NCI-H2081 (cell line): ENCODE measurements around the gene MRPS34.
"Not testable (repeated sequence)": the region's sequence is repeated elsewhere in the genome, so short reads cannot be mapped to it uniquely, and the experiment has no call there.

Experiments used
- DNase-seq, 2 experiments: peaks; one replicate each; lab custom pipeline; 2025; lab: John Stamatoyannopoulos, UW

The MRPS34 gene

DNA sequence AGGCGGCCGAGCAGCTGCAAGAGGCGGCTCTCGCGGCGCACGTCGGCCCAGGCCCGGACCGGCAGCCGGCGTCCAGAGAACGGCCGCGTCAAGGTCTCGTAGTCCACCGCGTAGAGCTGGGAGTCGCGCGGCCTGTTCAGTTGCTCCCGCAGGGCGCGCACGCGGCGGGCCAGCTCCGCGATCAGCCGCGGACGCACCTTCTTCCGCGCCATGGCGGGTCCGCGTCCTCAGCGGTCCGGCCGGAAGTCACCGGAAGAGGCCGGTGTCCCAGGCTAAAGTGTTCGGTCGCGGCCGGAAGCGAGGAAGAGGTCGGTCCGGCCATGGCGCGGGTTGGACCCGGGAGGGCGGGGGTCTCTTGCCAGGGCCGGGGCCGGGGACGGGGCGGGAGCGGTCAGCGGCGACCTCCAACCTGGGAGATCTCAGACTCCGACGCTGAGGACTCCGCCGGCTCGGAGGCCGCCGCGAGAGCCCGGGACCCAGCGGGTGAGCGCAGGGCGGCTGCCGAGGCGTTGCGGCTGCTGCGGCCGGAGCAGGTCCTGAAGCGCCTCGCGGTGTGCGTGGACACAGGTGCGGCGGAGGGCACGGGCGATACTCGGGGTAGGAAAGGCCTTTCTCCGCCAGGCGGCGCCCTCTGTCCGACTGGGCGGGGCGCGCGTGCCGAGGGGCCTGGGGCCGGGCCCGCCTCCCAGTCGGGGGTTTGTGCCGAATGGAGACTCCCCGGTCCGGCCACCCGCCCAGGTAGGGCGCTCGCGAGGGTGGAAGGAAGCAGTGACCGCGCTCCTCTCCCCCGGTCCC lies at the start of gene MRPS34:
TSS of gene MRPS34 (minus strand) at position 227 of the 795 bp plus-strand sequence. CDS start at position 212, 15 bp downstream.
- peak; percentile 72 to 83 for DNase-seq

DNA sequence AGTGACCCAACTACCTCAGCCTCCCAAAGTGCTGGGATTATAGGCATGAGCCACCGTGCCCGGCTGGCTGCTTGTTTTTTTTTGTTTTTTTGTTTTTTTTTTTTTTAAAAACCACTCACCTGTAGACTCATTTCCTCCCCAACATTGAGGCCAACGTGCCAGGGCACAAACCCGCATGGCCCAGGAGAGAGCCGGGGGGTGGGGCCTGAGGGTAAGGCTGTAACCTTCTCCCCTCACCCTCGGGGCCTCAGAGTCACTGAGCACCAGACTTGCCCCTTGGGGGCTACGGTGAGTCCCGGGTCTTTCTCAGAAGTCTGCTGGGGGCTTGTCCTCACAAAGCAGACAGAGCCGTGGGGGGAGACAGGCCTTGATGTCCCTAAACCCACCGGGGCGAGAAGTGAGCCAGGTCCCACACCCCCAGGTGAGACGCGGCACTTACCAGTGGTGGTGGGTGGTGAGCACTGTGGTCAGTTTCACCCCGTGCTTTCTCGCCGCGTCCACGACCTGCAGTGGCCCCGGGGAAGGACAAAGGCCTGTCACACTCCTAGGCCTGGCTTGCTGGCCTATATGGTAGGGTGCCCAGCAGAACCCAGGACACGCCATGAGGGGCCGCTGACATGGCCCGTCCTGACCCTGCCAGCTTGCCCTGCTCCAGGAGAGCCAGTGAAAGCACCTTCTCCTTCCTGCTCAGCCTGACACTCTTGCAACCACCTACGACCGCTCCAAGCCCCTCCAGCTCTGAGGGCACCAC lies 49.1 kb upstream of the MRPS34 start:
- DNase-seq: no peak

DNA sequence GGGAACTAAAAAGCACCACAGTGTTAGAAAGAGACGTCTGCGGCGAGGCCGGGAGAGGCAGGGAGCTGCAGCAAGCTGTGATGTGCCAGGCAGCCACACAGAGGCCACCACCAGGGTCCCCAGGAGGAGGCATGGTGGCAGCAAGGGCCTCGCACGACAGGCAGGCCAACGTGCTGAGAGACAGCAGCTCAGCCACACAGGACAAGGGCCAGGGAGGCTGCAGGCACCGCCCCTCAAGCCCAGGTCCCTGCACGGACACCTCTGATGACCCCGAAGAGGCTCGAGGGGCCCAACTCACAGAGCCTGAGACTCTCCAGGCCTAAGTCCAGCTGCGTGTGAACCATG lies 48.0 kb upstream of the MRPS34 start:
- DNase-seq: no peak

DNA sequence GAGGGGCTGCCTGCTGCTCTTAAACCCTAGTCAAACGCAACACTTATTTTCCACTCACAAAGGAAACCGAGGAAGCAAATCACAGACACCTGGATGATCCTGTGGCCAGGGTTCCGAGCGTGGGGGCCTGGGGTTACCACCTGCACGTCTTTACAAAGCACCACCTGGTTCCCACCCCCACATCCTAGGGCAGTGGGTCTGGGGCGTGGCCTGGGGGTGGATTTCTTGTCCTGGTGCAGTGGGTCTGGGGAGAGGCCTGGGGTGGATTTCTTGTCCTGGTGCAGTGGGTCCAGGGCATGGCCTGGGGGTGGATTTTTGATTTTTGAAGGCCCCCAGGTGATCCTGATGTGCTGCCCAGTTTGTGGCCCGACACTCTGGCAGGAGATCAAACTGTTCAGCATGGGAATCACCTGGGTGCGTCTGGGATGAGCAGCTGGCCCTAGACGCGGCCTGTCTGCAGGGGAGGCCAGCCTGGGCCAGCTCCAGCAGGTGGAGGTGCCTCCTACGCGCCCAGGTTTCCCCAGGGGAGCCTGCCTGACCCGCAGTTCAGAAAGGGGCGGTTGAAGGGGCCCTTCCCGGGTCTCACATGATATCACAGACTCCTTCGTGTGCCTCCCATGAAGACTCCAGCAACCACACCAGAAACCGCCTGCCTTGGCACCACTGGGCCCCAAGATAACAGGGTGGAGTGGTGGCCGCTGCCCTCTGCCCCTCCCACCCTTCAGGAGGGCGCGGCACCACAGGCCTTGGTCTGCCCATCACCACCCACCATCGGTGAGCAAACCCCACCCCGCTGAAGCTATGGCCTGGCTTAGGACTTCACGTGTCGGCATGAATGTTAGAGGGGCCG lies 47.4 kb upstream of the MRPS34 start:
- DNase-seq: no peak

DNA sequence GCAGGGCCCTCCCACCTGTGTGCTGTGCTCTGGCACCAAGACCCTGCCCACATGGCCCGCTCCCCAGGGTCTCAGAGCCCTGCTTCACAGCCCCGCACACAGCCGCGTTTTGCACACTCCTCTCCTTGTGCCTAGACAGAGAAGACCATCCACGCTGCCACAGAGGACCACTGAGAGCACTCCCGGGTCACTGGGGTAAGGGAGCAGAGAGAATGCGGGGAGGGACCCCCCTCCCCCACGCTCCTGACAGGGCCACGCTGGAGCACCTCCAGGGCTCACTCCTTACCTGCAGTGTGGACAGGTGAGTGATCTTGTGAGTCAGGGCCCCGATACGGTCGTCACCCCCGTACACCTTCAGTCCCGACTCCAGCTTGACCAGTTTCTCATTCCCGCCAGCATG lies 46.7 kb upstream of the MRPS34 start:
- no peak for DNase-seq

DNA sequence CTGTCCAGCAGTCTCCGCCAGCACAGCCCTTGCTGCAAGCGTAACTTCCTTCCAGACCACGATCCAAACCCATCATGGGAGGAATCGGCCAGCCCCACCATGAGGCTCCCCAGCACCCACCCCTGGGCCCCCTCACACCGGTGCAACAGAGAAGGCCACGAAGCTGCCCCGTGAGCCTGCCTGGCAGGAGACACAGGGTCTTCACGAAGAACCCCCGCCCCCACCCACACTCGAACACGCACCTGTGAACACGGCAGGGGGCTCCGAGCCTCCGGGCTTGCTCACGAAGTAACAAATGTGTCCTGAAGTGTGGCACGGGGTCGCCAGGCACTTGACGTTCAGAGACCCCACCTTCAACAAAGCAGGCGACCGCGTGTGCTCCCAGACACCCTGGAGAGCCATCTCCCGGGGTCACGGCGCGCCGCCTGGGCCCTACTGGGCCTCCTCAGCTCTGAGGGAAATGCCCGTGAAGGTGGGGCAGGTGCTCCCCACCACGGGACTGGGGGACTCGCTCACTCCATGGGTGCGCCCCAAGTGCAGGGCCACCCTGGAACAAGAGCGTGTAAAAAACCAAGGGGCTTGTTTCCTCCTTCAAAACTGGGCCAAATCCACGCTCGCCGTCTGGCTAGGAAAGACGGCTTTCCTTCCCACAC lies 46.1 kb upstream of the MRPS34 start:
- DNase-seq: no peak

DNA sequence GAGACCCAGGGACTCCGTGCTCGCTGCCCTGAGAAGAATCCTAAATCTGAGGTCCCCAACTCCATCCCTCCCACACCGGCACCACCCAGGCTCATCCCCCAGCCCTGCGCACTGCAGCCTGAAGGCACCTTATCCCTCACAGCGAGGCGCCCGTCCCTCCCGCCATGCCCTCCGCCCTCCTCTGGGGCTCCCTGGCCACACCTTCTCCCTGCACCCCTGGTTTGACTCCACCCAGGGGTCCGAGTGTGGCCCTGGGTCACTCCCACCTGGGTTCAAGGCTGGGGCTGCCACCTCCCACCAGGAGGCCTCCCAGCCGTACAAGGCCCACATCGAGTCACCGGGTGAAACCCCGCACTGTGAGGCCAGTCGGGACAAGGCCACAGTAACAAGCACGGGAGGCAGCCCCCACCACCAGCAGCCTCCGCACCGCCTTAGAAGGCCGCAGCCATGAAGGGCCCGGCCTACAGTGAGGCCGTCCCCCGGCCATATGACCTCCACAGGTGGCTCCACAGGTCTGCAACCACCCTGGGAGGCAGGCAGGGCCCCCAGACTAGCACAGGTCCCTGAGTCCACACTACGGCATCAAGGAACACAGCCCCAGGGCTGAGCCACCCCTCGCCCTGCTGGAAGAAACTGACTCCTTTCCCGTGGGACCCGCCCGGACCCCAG lies 45.4 kb upstream of the MRPS34 start:
- DNase-seq: no peak

DNA sequence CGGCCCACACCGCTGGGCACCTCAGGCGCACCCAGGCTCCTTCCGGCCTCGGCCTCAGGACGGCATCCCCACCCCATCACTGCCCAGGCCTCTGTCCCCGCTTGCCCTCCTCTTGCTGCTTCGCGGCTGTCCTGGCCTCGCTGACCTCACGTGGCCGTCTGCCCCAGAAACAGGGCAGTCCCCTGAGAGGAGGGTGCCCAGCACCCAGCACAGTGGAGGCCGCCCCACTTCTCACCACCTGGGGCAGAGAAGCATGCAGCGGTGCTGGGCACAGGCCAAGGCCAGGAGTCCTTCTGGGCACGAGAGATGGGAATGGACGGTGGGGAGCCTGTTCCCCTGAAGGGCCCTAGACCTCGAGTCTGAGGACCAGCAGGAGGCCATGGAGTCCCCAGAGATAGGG lies 44.8 kb upstream of the MRPS34 start:
- no peak for DNase-seq

DNA sequence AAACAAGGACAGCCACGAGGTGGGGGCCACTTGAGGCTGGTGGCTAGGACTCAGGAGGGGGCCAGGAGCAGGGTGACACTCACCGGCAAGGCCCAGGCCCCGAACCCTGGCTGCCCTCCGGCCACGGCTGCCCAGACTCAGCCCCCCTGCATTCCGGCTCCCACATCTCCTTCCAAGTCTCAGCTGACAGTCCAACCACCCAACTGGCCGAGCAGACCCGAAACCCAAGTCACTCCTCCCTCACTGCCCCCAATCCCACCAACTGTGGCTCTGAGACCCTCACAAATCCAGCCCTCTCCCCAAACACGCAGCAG lies 44.3 kb upstream of the MRPS34 start:
- no peak for DNase-seq

DNA sequence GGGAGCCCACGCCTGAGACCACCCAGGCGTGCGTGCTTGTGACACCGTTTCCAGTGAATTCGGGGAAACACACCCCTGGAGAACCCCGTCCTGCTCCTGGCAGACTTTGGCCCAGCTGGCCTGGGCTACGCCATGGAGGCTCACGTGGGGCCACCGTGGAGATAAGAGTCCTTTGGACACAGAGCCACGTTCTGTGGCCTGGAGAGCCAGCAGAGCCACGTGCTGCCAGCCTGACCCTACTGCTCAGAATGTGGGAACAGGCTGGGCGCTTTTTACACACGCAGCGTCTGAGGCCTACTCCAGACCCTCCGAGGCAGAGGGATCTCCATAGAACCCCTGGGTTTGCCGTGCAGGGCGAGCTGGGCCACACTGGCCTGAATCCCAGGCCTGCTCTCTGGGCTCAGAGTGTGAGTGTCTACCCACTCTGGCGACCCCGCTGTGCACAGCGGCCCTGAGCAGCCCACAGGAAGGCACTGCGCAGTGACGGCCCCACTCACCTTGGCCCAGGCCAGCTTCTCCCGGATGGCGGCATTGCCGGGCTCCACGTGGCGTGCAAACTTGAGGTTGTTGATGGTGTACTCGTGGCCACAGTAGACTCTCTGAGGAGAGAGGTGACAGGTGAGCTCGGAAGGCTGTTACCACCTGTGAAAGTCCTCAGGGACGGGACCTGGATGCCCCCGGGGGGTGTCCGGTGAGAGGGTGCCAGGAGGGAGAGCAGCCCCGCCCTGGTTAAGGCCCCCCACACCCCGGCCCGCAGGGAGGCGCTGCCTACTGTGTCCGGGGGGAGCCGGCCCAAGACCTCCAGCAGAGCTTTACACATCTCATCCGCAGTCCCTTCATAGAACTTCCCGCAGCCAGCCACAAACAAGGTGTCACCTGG lies 43.7 kb upstream of the MRPS34 start:
- DNase-seq: no peak

DNA sequence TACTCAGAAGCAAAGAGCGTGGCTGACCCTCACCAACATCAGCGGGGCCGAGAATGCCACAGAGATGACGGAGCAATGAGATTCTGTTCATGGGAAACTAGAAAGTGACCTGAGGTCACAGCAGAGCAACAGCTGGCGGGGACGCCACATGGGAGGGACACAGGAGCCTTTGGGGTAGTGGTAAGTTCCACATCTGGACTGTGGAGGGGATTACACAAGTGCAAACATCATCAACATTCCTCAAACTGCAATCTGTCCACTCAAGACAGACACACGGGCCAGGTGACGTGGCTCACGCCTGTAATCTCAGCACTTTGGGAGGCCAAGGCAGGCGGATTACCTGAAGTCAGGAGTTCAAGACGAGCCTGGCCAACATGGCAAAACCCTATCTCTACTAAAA lies 42.5 kb upstream of the MRPS34 start:
- DNase-seq: no peak

DNA sequence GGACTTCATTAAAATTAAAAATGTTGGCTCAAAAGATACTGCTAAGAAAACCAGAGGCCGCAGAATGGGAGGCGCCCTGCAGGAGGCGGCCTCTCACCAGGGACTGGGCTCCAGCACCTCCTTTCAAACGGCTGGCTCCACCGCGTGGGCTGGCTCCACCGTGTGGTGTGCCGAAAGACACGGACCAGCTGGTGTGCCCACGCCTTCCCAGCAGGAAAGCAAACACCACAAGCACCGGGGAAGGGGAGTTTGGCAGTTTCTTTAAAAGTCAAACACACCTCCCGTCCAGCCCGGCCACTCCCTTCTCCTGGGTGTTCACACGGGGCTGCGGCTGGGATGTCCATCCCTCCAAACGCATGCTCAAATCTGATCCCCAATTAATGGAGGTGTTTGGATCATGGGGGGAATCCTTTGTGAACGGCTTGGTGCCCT lies 39.8 kb upstream of the MRPS34 start:
- peak; percentile 71 to 87 for DNase-seq

DNA sequence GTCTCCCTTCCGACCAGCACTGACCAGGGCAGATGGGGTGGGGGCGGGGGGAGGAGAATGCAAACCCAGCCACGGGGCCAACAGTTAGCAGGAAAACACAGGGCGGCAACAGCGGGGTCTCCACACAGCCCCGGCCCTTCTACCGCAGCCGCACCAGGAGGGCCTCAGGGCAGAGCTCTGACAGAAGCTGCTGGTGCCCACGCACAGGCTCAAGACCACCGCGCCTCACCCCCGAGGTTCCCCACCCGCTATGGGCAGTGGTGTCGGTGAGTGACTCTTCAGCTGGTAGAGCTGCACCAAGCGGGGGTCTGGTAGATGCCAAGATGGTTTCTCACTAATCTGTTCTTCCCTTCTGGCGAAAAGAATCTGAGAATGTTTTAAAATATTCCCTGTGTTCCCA lies 37.6 kb upstream of the MRPS34 start:
- DNase-seq: no peak

DNA sequence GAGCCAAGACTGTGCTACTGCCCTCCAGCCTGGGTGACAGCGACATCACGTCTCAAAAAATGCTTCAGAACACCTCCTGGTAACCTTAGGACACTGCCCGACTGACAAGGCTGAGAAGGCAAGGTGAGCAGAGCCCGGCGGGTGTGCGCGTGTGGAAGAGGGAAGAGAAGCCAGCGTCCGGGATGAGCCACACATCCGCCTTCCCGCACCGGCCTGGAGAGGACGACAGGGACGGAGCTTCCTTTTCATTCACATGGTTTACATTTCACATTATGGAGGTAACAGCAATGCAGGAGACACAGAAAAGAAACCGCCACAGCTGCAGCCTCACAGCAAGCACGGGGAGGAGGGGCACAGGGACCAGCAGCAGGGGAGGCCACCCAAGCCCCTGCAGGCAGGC lies 37.2 kb upstream of the MRPS34 start:
- DNase-seq: no peak

DNA sequence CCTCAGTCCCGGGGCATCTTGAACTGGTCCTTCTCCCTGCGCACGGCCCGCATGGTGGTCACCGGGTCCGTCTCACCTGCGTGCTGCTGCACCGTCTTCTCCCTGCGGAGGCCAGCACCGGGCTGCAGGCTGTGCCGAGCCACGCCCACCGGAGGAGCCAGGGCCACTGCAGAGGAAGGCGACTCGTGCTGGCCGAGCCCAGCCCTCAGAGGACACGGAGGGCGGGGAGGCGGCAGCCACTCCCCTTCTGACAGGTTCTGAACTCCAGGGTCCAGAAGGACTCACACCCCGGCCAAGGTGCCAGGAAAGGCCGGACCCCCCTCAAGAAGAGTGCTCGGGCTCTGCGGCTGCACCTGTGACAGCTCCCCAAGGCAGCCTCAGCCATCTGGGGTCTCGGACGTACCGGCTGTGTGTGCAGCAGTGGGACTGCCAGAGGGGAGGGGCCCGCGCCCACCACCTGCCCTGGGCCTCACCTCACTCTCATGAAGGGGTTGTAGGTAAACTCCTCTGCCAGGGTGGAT lies 36.4 kb upstream of the MRPS34 start:
- DNase-seq: no peak

DNA sequence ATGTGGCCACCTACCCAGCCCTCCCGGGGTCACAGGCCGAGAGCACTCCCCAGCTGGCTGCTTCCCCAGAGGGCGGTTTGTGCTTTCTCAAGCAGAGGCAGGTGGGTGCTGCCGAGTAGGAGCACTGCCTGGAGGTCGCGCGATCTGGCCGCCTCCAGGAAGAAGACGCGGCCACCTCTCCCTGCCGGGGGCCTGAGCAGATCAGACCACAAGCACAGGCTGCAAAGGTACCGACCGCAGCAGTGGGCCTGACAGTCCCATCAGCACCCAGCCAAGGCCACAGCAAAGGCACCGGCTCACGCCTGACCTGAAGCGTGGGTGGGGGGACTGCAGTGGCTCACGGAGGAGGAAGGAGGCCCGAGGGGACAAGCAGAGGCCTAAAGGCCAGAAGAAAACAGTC lies 35.8 kb upstream of the MRPS34 start:
- no peak for DNase-seq

DNA sequence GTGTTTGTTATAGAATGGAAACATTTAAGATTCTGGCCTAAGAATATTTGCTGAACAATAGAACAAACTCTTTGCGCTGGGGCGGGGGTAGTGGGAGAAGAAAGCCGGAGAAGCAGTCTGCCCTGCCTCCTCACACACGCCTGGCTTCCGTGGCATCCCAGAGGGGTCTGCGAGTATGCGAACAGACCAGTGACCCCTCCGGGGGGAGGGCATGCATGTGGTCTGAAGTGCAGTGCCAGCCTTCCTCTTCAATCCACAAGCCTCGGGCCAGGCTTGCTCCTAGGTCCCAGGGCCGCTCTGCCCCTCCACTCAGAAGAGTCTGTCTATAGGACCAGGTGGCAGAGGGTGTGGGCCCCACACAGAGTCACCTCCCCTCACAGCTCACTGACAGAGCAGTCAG lies 34.7 kb upstream of the MRPS34 start:
- no peak for DNase-seq

DNA sequence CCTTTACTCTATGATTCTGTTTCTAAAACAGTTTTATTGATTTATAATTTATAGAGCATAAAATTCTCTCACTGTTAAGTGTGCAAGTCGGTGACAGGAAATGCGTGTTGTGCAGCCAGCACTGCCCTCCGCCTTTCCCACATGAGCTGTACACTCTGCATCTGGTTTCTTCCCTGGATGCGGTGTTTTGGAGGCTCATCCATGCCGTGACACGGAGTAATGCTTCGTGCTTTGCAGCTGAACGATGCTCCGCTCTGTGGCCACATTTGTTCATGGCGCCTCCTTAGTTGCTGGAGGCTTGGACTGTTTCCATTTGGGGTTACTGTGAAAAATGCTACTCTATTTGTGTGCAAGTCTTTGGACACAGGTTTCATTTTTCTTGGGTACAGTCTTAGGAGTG lies 27.8 kb upstream of the MRPS34 start:
- no peak for DNase-seq

DNA sequence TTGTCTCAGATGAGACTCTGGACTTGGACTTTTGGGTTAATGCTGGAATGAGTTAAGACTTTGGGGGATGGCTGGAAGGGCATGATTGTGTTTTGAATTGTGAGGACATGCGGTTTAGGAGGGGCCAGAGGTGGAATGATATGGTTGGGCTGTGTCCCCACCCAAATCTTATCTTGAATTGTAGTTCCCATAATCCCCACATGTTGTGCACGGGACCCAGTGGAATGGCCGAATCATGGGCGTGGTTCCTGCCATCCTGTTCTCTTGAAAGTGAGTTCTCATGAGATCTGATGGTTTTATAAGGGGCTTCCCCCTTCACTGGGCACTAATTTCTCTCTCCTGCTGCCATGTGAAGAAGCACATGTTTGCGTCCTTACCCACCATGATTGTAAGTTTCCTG lies 26.3 kb upstream of the MRPS34 start:
- DNase-seq: not testable (repeated sequence)

DNA sequence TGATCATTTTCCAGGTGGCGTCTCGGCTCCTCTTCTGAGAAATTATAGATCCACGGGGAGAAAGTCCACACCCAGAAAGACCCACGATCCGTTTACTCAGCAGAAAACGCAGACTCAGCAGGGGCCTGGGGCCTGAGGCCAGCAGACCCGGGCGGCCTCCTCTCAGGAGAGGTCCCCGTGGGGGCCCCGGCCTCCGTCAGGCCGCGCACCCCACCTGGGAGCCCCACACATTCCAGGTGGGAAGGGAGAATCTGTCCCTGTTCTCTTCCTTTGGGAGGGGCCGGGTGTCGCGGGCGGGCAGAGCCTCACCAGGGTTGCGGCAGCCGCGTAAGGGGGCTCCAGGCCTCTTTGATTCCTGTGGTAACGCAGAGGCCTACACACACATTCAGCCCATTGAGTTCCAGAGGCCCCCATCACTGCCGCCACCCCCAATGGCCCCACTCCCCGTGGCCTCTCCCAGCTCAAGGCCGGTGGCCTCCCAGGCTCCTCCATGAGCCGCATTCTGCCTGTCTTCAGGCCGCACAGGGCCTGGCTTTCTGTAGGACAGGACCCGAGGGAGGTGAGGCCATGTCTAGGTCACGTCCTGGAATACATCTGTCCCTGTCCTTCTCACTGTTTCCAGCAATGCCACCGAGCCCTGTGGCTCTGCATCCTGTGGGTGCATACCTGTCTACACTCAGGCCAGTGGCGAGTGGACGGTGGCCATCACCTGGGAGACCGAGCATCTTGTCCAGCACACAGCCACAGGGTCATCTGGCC lies 22.2 kb upstream of the MRPS34 start:
- DNase-seq: no peak
